Measurements from ENCODE around the gene DCP1B. TPM values are rescaled to one million over a fixed set of nuclear protein-coding genes. Genes with fewer than 3 reads are reported as not detected.

Gene DCP1B
- total and polyA plus RNA-seq, 12 donors, result 1.1 to 4.9 (median 2.0) TPM

DNA sequence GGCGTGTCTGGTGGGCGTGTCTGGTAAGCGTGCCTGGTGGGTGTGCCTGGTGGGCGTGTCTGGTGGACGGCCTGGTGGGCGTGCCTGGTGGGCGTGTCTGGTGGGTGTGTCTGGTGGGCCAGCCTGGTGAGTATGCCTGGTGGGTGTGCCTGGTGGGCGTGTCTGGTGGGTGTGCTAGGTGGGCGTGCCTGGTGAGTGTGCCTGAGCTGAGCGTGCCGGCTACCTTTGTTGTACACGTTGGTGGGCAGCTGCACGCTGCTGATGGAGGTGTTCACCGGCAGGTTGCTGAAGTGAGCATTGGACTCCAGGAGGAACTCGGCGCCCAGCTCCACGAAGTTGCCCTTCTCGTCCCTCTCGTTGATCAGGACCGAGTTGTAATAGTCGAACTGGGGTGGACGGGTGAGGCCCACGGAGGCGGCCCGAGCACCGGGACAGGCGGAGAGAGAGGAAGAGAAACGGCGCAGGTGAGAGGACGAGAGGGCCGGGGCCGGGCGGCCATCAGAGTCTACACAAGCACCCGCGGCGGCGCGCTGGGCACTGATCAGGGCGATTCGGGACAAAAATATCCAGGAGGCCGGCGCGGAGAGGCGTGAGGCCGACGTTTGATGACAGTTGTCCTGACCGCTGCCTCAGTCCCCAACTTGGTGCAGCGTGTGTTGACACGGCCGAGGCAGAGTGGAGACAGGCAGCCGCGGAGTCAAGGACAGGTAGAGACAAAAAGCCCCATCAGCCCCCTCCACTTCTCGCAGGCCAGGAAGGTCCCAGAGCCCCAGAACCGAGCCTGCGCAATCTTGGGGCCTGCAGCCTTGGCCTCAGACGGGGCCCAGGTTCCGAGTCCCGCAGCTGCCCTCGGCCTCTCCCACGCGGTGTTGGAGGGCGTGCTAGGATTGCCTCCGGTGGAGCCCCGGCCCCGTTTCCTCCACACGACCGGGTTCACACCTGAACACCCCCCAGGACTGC, 96.3 kb downstream of the DCP1B start:
- 26 to 27% methylated on average over 65 to 67 of the region's 67 CpGs for whole genome bisulfite sequencing, 2 donors
- DNase-seq (no peak), ATAC-seq (peak in 3 of 8 donors; percentile 34 to 44 (median 35))
- Histone ChIP-seq H3K9me3 (peaks cover 0 to 45% (median 29%) of the 10 kb centered on the region in 11 donors), H3K27me3 (peaks cover 0 to 12% (median 5%) of the 10 kb centered on the region in 7 donors), H3K27ac (no peak overlapping the region), H3K4me1 (peaks cover 0 to 6% (median 0%) of the 10 kb centered on the region in 9 donors), H3K36me3 (no peaks in the 10 kb centered on the region), H3K4me3 (peak overlapping the region in 3 of 10 donors; percentile 11 to 24 (median 22))
- TF ChIP-seq, protein P1, sequence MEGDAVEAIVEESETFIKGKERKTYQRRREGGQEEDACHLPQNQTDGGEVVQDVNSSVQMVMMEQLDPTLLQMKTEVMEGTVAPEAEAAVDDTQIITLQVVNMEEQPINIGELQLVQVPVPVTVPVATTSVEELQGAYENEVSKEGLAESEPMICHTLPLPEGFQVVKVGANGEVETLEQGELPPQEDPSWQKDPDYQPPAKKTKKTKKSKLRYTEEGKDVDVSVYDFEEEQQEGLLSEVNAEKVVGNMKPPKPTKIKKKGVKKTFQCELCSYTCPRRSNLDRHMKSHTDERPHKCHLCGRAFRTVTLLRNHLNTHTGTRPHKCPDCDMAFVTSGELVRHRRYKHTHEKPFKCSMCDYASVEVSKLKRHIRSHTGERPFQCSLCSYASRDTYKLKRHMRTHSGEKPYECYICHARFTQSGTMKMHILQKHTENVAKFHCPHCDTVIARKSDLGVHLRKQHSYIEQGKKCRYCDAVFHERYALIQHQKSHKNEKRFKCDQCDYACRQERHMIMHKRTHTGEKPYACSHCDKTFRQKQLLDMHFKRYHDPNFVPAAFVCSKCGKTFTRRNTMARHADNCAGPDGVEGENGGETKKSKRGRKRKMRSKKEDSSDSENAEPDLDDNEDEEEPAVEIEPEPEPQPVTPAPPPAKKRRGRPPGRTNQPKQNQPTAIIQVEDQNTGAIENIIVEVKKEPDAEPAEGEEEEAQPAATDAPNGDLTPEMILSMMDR (IDR thresholded peaks at IDR 0.05), result no peak
- intact Hi-C loops (cut with DNase I), result loop anchor here in 1 of 10 donors (10.0 kb wide), 1 partner anchor 53 kb away; no protein-coding TSS in a partner anchor

DNA sequence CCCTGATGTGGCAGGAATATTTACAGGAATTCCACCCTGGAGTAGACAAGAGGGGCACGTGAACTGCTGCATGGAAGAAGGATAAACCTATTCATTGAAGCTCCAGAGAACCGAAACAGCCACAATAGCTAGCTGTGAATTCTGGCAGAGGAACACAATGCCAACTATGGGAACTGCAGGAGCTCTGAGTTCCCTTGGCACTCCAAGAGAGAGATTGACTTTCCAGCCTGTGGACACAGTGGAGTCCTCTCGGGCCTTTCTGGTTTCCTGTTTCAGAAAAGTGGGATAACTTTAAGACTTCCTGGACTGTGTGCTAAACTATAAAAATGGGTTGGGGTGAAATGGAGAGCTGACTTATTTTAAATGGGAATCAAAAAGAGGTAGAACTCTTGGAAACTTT, 97.7 kb downstream of the DCP1B start:
- no peak overlapping the region for H3K27ac ChIP-seq
- intact Hi-C loops (cut with DNase I), result loop anchor here in 1 of 10 donors (10.0 kb wide), 1 partner anchor 52 kb away; no protein-coding TSS in a partner anchor
- DNase-seq (no peak), ATAC-seq (peak in 1 of 8 donors; percentile 79)
- peaks cover 0 to 12% (median 5%) of the 10 kb centered on the region in 7 donors for H3K27me3 ChIP-seq
- peaks cover 0 to 58% (median 35%) of the 10 kb centered on the region in 11 donors for H3K9me3 ChIP-seq
- 25 to 29% methylated on average over 3 of the region's 3 CpGs for WGBS, 2 donors
- no peak overlapping the region for H3K4me3 ChIP-seq
- peaks cover 0 to 6% (median 0%) of the 10 kb centered on the region in 9 donors for H3K4me1 ChIP-seq
- TF ChIP-seq, protein P1 (IDR thresholded peaks at IDR 0.05), result no peak
- no peaks in the 10 kb centered on the region for H3K36me3 ChIP-seq

DNA sequence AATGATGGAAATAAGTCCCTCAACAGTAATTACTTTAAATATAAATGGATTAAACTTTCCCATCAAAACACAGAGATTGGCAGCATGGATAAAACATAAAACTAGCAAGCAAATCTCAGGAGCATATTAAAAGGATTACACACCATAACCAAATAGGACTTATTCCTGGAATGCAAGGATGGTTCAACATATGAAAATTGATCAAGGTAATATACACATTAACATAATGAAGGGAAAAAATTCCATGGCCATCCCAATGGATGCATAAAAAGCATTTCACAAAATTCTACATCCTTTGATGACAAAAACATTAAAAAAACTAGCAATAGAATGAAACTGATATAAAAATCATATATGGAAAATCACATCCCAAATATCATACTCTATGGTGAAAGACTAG, 99.4 kb downstream of the DCP1B start:
- no peak for ATAC-seq
- no peak for DNase-seq
- Histone ChIP-seq H3K27me3 (peaks cover 0 to 10% (median 5%) of the 10 kb centered on the region in 7 donors), H3K4me1 (peaks cover 0 to 6% (median 0%) of the 10 kb centered on the region in 9 donors), H3K4me3 (no peak overlapping the region), H3K36me3 (no peaks in the 10 kb centered on the region), H3K27ac (no peak overlapping the region), H3K9me3 (peaks cover 0 to 62% (median 35%) of the 10 kb centered on the region in 11 donors)
- intact Hi-C loops (cut with DNase I), result loop anchor here in 1 of 10 donors (10.0 kb wide), 1 partner anchor 50 kb away; no protein-coding TSS in a partner anchor
- TF ChIP-seq, protein P1 (IDR thresholded peaks at IDR 0.05), result no peak

DNA sequence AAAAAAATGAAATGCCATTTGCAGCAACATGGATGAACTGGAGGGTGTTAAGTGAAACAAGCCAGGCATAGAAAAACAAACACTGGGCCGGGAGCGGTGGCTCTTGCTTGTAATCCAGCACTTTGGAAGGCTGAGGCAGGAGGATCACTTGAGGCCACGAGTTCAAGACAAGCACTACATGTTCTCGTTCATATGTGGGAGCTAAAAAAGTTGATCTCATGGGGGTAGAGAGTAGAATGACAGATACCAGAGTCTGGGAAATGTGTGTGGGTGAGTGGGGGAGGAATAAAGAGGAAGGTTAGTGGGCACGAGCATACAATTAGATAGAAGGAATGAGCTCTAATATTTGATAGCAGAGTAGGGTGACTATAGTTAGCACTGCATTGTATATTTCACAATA, 107.3 kb downstream of the DCP1B start:
- no peak for ATAC-seq

More for the DNA sequence above, 107.3 kb downstream of the DCP1B start:
- no peak overlapping the region for H3K27ac ChIP-seq
- H3K36me3 ChIP-seq, result no peaks in the 10 kb centered on the region
- TF ChIP-seq, protein P1 (IDR thresholded peaks at IDR 0.05), result no peak
- intact Hi-C loops (cut with DNase I), result no loop called here
- no peak for DNase-seq
- H3K9me3 ChIP-seq, result peaks cover 0 to 30% (median 4%) of the 10 kb centered on the region in 11 donors
- no peaks in the 10 kb centered on the region for H3K27me3 ChIP-seq
- no peak overlapping the region for H3K4me3 ChIP-seq
- no peaks in the 10 kb centered on the region for H3K4me1 ChIP-seq
- WGBS, 2 donors, result 71 to 77% methylated on average over 5 of the region's 5 CpGs

Other genes starting within 250 kb of the DCP1B start
- not detected for gene LRTM2, start 183.9 kb downstream of the DCP1B start, total RNA-seq
- not detected for gene LRTM2, start 183.9 kb downstream of the DCP1B start, polyA plus RNA-seq
- 1 to 10 TPM in 3 of 10 donors, under 1 TPM in 7; 0.19 to 6.2 (median 0.70) TPM for gene CACNA2D4, start 85.8 kb downstream of the DCP1B start, total RNA-seq
- gene CACNA2D4, start 85.8 kb downstream of the DCP1B start, polyA plus RNA-seq, result 1 to 10 TPM; 1.4 to 1.7 TPM
- 100 to 1,000 TPM; 146 to 222 (median 187) TPM for gene CACNA1C, start 48.5 kb upstream of the DCP1B start, total RNA-seq
- 10 to 100 TPM; 19.1 to 68.9 TPM for gene CACNA1C, start 48.5 kb upstream of the DCP1B start, polyA plus RNA-seq

All from heart right ventricle (tissue), 16 donors.